Loucy (cell line): ENCODE measurements around the gene PLEKHA6.

Experiments
- EZH2phosphoT487 ChIP-seq: fragments of 200-600 bp; IDR thresholded peaks from 2 replicates; pipeline ENCODE4 v1.6.1; 2018; ENCODE audit warnings: antibody characterized with exemption, mild to moderate bottlenecking, moderate library complexity, borderline replicate concordance
- TF ChIP-seq, protein P1 (sequence below): fragments of 200-600 bp; sonication (generic); conservative IDR thresholded peaks from 2 replicates; pipeline ENCODE4 v1.5.1; 2014; ENCODE audit warnings: mild to moderate bottlenecking, antibody characterized with exemption, low read length

DNA sequence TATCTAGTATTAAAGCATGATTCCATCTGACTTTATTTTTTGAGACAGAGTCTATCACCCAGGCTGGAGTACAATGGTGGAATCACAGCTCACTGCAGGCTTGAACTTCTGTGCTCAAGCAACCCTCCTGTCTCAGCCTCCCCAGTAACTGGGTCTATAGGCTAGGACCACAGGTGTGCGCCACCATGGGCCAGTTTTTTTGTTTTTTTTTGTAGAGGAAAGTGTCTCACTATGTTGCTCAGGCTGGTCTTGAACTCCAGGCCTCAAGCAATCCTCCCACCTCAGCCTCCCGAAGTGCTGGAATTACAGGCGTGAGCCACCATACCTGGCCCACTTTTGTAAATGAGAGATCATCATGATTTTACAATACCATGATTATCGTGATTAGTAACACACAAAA is 42.7 kb upstream of the PLEKHA6 start:
- TF ChIP-seq EZH2phosphoT487: no peak
- TF ChIP-seq, protein P1, sequence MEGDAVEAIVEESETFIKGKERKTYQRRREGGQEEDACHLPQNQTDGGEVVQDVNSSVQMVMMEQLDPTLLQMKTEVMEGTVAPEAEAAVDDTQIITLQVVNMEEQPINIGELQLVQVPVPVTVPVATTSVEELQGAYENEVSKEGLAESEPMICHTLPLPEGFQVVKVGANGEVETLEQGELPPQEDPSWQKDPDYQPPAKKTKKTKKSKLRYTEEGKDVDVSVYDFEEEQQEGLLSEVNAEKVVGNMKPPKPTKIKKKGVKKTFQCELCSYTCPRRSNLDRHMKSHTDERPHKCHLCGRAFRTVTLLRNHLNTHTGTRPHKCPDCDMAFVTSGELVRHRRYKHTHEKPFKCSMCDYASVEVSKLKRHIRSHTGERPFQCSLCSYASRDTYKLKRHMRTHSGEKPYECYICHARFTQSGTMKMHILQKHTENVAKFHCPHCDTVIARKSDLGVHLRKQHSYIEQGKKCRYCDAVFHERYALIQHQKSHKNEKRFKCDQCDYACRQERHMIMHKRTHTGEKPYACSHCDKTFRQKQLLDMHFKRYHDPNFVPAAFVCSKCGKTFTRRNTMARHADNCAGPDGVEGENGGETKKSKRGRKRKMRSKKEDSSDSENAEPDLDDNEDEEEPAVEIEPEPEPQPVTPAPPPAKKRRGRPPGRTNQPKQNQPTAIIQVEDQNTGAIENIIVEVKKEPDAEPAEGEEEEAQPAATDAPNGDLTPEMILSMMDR: no peak
